Esophagus muscularis mucosa (tissue), 4 donors: ENCODE measurements around the gene ERF.

Experiments
- EP300 ChIP-seq: sonication (generic); formaldehyde crosslinking; IDR thresholded peaks from one replicate; pipeline ENCODE4 v1.6.1; 2017; ENCODE audit warnings: antibody characterized with exemption
- POLR2A ChIP-seq: fragments of 450-650 bp; IDR thresholded peaks from one replicate; pipeline ENCODE4 v1.6.1; 2017; ENCODE audit warnings: antibody characterized with exemption, moderate library complexity, mild to moderate bottlenecking, low read depth
- POLR2AphosphoS5 ChIP-seq, 2 donors: sonication (generic); formaldehyde crosslinking; IDR thresholded peaks; one replicate each; pipeline ENCODE4 v1.6.1; 2017; ENCODE audit warnings: antibody characterized with exemption in 2 of 2
- TF ChIP-seq, protein P1 (sequence below), 3 experiments: fragments of 200-600 bp in 2 of 3; fragments of 450-650 bp in 1 of 3; sonication (generic) in 2 of 3; IDR thresholded peaks; one replicate each; pipeline ENCODE4 v1.5.1; 2017 to 2019; ENCODE audit warnings: antibody characterized with exemption in 3 of 3, mild to moderate bottlenecking in 2 of 3, moderate library complexity in 1 of 3

DNA sequence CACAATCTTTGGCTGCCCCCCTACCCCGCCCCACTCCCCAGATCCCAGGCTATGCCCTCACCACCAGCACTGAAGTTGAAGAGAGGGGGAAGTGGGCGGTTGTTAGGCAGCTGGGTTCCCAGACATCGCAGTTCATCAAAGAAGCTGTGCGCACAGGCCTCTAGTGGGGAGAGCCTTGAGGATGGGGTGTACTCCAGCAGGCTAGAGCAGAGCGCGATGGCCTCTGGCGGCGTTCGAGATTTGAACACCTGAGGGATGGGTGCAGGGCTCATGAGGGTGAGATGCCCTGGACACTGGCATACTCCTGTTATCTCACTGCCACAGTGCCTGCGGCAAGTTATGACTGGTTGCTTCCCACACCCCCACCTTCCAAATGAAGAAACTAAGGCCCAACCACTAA is 22.5 kb downstream of the ERF start:
- TF ChIP-seq, protein P1, sequence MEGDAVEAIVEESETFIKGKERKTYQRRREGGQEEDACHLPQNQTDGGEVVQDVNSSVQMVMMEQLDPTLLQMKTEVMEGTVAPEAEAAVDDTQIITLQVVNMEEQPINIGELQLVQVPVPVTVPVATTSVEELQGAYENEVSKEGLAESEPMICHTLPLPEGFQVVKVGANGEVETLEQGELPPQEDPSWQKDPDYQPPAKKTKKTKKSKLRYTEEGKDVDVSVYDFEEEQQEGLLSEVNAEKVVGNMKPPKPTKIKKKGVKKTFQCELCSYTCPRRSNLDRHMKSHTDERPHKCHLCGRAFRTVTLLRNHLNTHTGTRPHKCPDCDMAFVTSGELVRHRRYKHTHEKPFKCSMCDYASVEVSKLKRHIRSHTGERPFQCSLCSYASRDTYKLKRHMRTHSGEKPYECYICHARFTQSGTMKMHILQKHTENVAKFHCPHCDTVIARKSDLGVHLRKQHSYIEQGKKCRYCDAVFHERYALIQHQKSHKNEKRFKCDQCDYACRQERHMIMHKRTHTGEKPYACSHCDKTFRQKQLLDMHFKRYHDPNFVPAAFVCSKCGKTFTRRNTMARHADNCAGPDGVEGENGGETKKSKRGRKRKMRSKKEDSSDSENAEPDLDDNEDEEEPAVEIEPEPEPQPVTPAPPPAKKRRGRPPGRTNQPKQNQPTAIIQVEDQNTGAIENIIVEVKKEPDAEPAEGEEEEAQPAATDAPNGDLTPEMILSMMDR (IDR thresholded peaks at IDR 0.05), result no peak
- no peak for TF ChIP-seq POLR2A
- TF ChIP-seq POLR2AphosphoS5 (IDR thresholded peaks at IDR 0.05), result no peak
- TF ChIP-seq EP300, result no peak
